PC-3 (cell line): ENCODE measurements around the gene PCDHGC3. TPM values are rescaled to one million over a fixed set of nuclear protein-coding genes. Genes with fewer than 3 reads are reported as not detected.

Experiments used
- ATAC-seq: fragments of 200-7000 bp; cut with Tn5 transposase; 2 replicates; pipeline ENCODE4 v1.9.1; 2020; ENCODE audit warnings: mild to moderate bottlenecking, moderate library complexity
- BruUV-seq: library from RNA; stranded (reverse); fragments of 400-500 nt; replicated peaks from 2 replicates; lab custom pipeline; 2021; lab: Mats Ljungman, UMichigan
- CTCF ChIA-PET: fragments of 300-600 bp; sonication (Branson Sonifier 250); formaldehyde crosslinking; loops from one replicate; lab custom pipeline; 2022; ENCODE audit warnings: antibody characterized with exemption; lab: Charles Lee
- POLR2A ChIA-PET: fragments of 300-600 bp; sonication (Branson Sonifier 250); formaldehyde crosslinking; loops from one replicate; lab custom pipeline; 2022; ENCODE audit warnings: antibody characterized with exemption; ENCODE audit not compliant: unreplicated experiment; lab: Charles Lee
- DNase-seq: peaks from one replicate; pipeline ENCODE4 v3.0.0-alpha.2; 2015
- H2AFZ ChIP-seq: fragments of 300-600 bp; sonication (generic); 2 replicates; pipeline ENCODE4 v1.6.0; 2016; ENCODE audit warnings: antibody characterized with exemption, low read length
- H3F3A ChIP-seq: fragments of 300-600 bp; sonication (generic); one replicate; pipeline ENCODE4 v1.6.0; 2017; ENCODE audit warnings: antibody characterized with exemption, low read length, control low read depth, mild to moderate bottlenecking; ENCODE audit not compliant: unreplicated experiment
- H3K27ac ChIP-seq: fragments of 300-600 bp; sonication (generic); 2 replicates; pipeline ENCODE4 v1.5.1; 2016; ENCODE audit warnings: mild to moderate bottlenecking, low read length
- H3K27me3 ChIP-seq: fragments of 300-600 bp; sonication (generic); 2 replicates; pipeline ENCODE4 v1.6.1; 2016; ENCODE audit warnings: low read length, mixed read lengths
- H3K36me3 ChIP-seq: fragments of 300-600 bp; sonication (generic); 2 replicates; pipeline ENCODE4 v1.6.1; 2016; ENCODE audit warnings: low read depth, mixed run types, low read length, mixed read lengths
- H3K4me1 ChIP-seq: fragments of 300-600 bp; sonication (generic); 2 replicates; pipeline ENCODE4 v1.5.1; 2016; ENCODE audit warnings: low read length; ENCODE audit not compliant: insufficient read depth
- H3K4me2 ChIP-seq: fragments of 300-600 bp; sonication (generic); 2 replicates; pipeline ENCODE4 v1.6.0; 2016; ENCODE audit warnings: low read length
- H3K4me3 ChIP-seq: fragments of 300-600 bp; sonication (generic); 2 replicates; pipeline ENCODE4 v1.5.1; 2016; ENCODE audit warnings: mild to moderate bottlenecking, low read length, mixed read lengths
- H3K79me2 ChIP-seq: fragments of 300-600 bp; sonication (generic); 2 replicates; pipeline ENCODE4 v1.6.1; 2017; ENCODE audit warnings: low read length, mixed read lengths
- H3K9ac ChIP-seq: fragments of 300-600 bp; sonication (generic); 2 replicates; pipeline ENCODE4 v1.6.0; 2016; ENCODE audit warnings: mild to moderate bottlenecking, low read length
- H3K9me2 ChIP-seq: fragments of 300-600 bp; sonication (generic); replicated peaks from 2 replicates; pipeline ENCODE4 v1.6.1; 2016; ENCODE audit warnings: mixed run types, low read length, mixed read lengths
- H3K9me3 ChIP-seq: fragments of 300-600 bp; sonication (generic); 2 replicates; pipeline ENCODE4 v1.6.1; 2016; ENCODE audit warnings: low read length, mixed read lengths
- H4K20me1 ChIP-seq: fragments of 300-600 bp; sonication (generic); 2 replicates; pipeline ENCODE4 v1.6.1; 2016; ENCODE audit warnings: low read length, mixed read lengths
- EZH2 ChIP-seq: fragments of 300-600 bp; sonication (generic); IDR thresholded peaks from one replicate; pipeline ENCODE4 v1.6.1; 2017; ENCODE audit warnings: antibody characterized with exemption, mild to moderate bottlenecking, low read length; ENCODE audit not compliant: unreplicated experiment
- EZH2phosphoT487 ChIP-seq: fragments of 300-600 bp; sonication (generic); IDR thresholded peaks from 2 replicates; pipeline ENCODE4 v1.6.1; 2018; ENCODE audit warnings: mild to moderate bottlenecking, antibody characterized with exemption, low read length, borderline replicate concordance
- intact Hi-C: fragments of 100-400 bp; cut with micrococcal nuclease; formaldehyde crosslinking; loops from 2 replicates; pipeline ENCODE4 v1.9.0; 2023
- total RNA-seq: library from RNA; depleted of rRNA; stranded (reverse); fragments of >200 nt; gene quantifications from 2 replicates; pipeline ENCODE4 v1.2.3, GENCODE V29; 2014
- TF ChIP-seq, protein P1 (sequence below): fragments of 300-600 bp; sonication (generic); conservative IDR thresholded peaks from 2 replicates; pipeline ENCODE4 v1.5.1; 2017; ENCODE audit warnings: antibody characterized with exemption, low read depth, mild to moderate bottlenecking, low read length

PCDHGC3 gene
- total RNA-seq, 1 experiment from 2014 or later: 2.1 TPM

DNA sequence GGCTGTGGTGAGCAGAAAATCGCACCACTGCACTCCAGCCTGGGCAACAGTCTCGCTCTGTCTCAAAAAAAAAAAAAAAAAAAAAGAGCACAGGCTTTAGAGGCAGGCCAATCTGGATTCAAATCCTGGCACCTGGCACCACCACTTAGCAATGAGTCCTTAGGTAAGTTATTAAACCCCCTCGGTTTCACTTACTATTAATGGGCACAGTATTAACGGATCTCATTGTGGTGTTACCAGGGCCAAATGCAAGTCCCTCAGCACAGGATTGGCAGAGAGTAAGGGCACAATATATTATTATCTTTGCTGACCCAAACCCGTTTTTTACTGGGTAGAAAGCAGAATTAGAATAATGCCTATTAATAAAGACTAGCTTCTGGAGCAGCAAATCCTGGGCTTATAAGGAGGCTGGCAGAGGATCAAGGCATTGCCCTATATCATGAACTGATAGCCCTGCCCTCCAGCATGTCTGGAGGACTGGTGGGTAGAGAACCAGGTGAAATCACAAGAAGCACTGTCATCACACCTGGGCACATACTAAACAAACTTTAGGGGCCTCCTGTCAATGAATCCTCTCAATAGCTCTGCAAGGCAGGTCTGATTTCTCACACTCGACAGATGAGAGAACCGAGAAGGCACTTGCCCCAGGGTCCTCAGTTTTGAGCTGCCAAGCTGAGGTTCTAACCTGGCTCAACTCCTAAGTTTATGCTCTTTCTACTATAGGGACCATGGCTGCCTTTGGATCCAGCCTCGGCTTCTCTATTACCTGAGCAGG is 30.8 kb downstream of the PCDHGC3 start:
- Histone ChIP-seq H3K4me3 (no peak overlapping the region), H3K4me1 (peaks cover 13% of the 10 kb centered on the region; the same call in 1 of the 2 replicates), H3K9me3 (no peaks in the 10 kb centered on the region), H3K9ac (no peak overlapping the region), H3K36me3 (no peaks in the 10 kb centered on the region), H3K79me2 (no peaks in the 10 kb centered on the region), H4K20me1 (no peaks in the 10 kb centered on the region), H3K4me2 (no peak overlapping the region), H3F3A (no peaks in the 10 kb centered on the region), H3K27ac (no peak overlapping the region), H3K27me3 (no peaks in the 10 kb centered on the region), H2AFZ (no peak overlapping the region), H3K9me2 (no peaks in the 10 kb centered on the region)
- CTCF ChIA-PET: no interaction called here
- intact Hi-C loops: loop anchor here (5.0 kb wide), 1 partner anchor 109 kb away; the partner anchor contains the start of gene PCDHGB5
- no TSS peak for BruUV-seq
- TF ChIP-seq, protein P1, sequence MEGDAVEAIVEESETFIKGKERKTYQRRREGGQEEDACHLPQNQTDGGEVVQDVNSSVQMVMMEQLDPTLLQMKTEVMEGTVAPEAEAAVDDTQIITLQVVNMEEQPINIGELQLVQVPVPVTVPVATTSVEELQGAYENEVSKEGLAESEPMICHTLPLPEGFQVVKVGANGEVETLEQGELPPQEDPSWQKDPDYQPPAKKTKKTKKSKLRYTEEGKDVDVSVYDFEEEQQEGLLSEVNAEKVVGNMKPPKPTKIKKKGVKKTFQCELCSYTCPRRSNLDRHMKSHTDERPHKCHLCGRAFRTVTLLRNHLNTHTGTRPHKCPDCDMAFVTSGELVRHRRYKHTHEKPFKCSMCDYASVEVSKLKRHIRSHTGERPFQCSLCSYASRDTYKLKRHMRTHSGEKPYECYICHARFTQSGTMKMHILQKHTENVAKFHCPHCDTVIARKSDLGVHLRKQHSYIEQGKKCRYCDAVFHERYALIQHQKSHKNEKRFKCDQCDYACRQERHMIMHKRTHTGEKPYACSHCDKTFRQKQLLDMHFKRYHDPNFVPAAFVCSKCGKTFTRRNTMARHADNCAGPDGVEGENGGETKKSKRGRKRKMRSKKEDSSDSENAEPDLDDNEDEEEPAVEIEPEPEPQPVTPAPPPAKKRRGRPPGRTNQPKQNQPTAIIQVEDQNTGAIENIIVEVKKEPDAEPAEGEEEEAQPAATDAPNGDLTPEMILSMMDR: no peak
- TF ChIP-seq EZH2phosphoT487 (no peak), EZH2 (no peak)
- POLR2A ChIA-PET: no interaction called here
- no peak for DNase-seq
- ATAC-seq: no peak

DNA sequence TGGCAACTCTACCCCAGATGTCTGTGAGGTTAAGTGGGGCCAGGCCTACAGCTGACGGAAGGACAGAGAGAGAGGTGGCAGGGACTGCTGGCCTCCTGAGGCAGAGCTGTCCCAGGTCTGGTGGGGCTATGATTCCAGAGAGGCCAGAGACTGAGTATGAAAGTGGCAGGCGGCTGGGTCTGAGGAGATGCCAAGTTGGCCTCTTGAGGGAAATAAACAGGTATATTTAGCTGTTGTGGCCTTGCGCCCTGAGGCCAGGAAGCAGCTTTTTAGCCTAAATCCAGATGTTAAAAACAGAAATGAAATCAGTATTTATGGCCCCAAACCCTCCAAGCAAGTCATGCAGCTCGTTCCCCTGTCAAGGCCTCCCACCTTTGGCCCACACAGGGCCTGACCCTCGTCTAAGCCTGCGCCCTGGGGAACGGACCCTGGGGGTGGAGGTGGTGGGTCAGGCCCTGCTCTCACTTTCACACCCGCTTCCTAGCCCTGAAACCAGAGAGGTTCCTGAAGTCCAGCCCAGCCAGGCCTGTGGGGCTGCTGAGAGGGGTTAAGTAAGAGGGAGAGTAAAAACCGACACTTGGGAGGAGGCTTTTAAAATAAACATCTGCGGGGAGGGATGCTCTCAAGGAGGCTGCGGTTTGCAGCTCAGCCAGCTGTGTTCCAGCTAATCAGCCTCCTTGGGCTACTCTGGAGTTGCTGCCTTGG is 31.8 kb downstream of the PCDHGC3 start:
- no peak overlapping the region for H3K4me2 ChIP-seq
- H2AFZ ChIP-seq: no peak overlapping the region
- H3K79me2 ChIP-seq: no peaks in the 10 kb centered on the region
- no peak for ATAC-seq
- TF ChIP-seq EZH2phosphoT487: no peak
- no peak for TF ChIP-seq EZH2
- TF ChIP-seq, protein P1: no peak
- H3K4me1 ChIP-seq: peaks cover 13% of the 10 kb centered on the region; the same call in 1 of the 2 replicates
- BruUV-seq: no TSS peak
- H3K27ac ChIP-seq: no peak overlapping the region
- POLR2A ChIA-PET: no interaction called here
- H3K27me3 ChIP-seq: no peaks in the 10 kb centered on the region
- no peaks in the 10 kb centered on the region; the same call in 1 of the 2 replicates for H3K36me3 ChIP-seq
- no peaks in the 10 kb centered on the region for H3K9me3 ChIP-seq
- H3K9me2 ChIP-seq: no peaks in the 10 kb centered on the region
- DNase-seq: no peak
- CTCF ChIA-PET: no interaction called here
- no peak overlapping the region for H3K9ac ChIP-seq
- no peaks in the 10 kb centered on the region for H3F3A ChIP-seq
- no peaks in the 10 kb centered on the region for H4K20me1 ChIP-seq
- no peak overlapping the region for H3K4me3 ChIP-seq
- intact Hi-C loops: loop anchor here (5.0 kb wide), 1 partner anchor 110 kb away; the partner anchor contains the start of gene PCDHGB5
